ENCODE data around the gene NECAP2. TPM values are rescaled to one million over a fixed set of nuclear protein-coding genes. Genes with fewer than 3 reads are reported as not detected.
A peak's percentile ranks its signal among the peaks of the same experiment; 100 is the strongest.
"Not testable (repeated sequence)": the region's sequence is repeated elsewhere in the genome, so short reads cannot be mapped to it uniquely, and the experiment has no call there.

Gene NECAP2
- total RNA-seq, 1 experiment from 2014 or later, result 29.8 TPM

GRCh38 chr1:16454909-16455308 is 14.4 kb downstream of the NECAP2 start:
- H3K27me3 Mint-ChIP-seq (ENCODE audit: low read depth); H3K27ac Mint-ChIP-seq; ATAC-seq; POLR2A ChIA-PET; H3K9me3 Mint-ChIP-seq; H3K4me1 Mint-ChIP-seq; H3K4me3 Mint-ChIP-seq; DNase-seq (ENCODE audit: low spot score): not testable (repeated sequence)
- CTCF ChIA-PET, result interaction anchor here (1.0 kb wide), 1 partner anchor 14 kb away, joined by 3 read pairs; the partner anchor contains the start of gene NECAP2
- peaks cover 42% of the 10 kb centered on the region for H3K36me3 Mint-ChIP-seq

DNA sequence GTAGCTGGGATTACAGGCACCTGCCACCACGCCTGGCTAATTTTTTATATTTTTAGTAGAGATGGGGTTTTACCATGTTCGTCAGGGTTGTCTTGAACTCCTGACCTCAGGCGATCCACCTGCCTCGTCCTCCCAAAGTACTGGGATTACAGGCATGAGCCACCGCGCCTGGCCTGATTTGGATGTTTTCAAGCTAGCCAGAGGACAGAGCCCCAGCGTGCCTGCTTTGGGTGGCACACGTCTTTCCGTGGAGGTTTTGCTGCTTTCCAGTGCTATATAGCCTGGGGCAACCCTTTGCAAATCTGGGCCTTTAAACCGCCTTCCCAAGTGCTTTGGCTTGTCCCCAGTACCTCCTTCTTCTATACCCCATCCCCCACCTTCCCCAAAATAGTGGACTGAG is 15.6 kb downstream of the NECAP2 start:
- H3K36me3 Mint-ChIP-seq, result peaks cover 46% of the 10 kb centered on the region
- CTCF ChIA-PET, result interaction anchor here (0.7 kb wide), 1 partner anchor 215 kb away, joined by 3 read pairs; no protein-coding TSS in a partner anchor
- H3K4me1 Mint-ChIP-seq, result not testable (repeated sequence)

GRCh38 chr1:16458831-16459230 is 18.3 kb downstream of the NECAP2 start:
- Mint-ChIP-seq H3K27me3 (ENCODE audit: low read depth) (no peaks in the 10 kb centered on the region), H3K9me3 (no peaks in the 10 kb centered on the region), H3K27ac (0 out of 2 replicates have a peak overlapping the region, but pooled peaks have one; percentile 18), H3K4me1 (no peaks in the 10 kb centered on the region), H3K4me3 (no peak overlapping the region), H3K36me3 (peaks cover 37% of the 10 kb centered on the region)
- DNase-seq (ENCODE audit: low spot score) (no peak), ATAC-seq (no peak)
- CTCF ChIA-PET, result interaction anchor here (1.2 kb wide), 1 partner anchor 162 kb away, joined by 5 read pairs; no protein-coding TSS in a partner anchor
- TF ChIP-seq, protein P1, sequence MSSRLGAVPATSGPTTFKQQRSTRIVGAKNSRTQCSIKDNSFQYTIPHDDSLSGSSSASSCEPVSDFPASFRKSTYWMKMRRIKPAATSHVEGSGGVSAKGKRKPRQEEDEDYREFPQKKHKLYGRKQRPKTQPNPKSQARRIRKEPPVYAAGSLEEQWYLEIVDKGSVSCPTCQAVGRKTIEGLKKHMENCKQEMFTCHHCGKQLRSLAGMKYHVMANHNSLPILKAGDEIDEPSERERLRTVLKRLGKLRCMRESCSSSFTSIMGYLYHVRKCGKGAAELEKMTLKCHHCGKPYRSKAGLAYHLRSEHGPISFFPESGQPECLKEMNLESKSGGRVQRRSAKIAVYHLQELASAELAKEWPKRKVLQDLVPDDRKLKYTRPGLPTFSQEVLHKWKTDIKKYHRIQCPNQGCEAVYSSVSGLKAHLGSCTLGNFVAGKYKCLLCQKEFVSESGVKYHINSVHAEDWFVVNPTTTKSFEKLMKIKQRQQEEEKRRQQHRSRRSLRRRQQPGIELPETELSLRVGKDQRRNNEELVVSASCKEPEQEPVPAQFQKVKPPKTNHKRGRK (CRISPR knock-in tag; IDR thresholded peaks at IDR 0.05; ENCODE audit: borderline replicate concordance), result no peak
- no peak for TF ChIP-seq PRRX2 (CRISPR knock-in tag; IDR thresholded peaks at IDR 0.05)
- no peak for TF ChIP-seq CREB1 (CRISPR knock-in tag; IDR thresholded peaks at IDR 0.05)
- no peak for TF ChIP-seq FOXP1 (CRISPR knock-in tag; IDR thresholded peaks at IDR 0.05; ENCODE audit: borderline replicate concordance)
- TF ChIP-seq, protein P2, sequence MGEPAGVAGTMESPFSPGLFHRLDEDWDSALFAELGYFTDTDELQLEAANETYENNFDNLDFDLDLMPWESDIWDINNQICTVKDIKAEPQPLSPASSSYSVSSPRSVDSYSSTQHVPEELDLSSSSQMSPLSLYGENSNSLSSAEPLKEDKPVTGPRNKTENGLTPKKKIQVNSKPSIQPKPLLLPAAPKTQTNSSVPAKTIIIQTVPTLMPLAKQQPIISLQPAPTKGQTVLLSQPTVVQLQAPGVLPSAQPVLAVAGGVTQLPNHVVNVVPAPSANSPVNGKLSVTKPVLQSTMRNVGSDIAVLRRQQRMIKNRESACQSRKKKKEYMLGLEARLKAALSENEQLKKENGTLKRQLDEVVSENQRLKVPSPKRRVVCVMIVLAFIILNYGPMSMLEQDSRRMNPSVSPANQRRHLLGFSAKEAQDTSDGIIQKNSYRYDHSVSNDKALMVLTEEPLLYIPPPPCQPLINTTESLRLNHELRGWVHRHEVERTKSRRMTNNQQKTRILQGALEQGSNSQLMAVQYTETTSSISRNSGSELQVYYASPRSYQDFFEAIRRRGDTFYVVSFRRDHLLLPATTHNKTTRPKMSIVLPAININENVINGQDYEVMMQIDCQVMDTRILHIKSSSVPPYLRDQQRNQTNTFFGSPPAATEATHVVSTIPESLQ (CRISPR knock-in tag; IDR thresholded peaks at IDR 0.05), result no peak
- TF ChIP-seq MXD4 (CRISPR knock-in tag; IDR thresholded peaks at IDR 0.05; ENCODE audit: borderline replicate concordance), result no peak
- TF ChIP-seq CREM (CRISPR knock-in tag; IDR thresholded peaks at IDR 0.05), result no peak
- TF ChIP-seq, protein P3, sequence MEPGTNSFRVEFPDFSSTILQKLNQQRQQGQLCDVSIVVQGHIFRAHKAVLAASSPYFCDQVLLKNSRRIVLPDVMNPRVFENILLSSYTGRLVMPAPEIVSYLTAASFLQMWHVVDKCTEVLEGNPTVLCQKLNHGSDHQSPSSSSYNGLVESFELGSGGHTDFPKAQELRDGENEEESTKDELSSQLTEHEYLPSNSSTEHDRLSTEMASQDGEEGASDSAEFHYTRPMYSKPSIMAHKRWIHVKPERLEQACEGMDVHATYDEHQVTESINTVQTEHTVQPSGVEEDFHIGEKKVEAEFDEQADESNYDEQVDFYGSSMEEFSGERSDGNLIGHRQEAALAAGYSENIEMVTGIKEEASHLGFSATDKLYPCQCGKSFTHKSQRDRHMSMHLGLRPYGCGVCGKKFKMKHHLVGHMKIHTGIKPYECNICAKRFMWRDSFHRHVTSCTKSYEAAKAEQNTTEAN (CRISPR knock-in tag; IDR thresholded peaks at IDR 0.05), result no peak
- POLR2A ChIA-PET, result no interaction called here

More for the DNA sequence above, 15.6 kb downstream of the NECAP2 start:
- POLR2A ChIA-PET; H3K27me3 Mint-ChIP-seq (ENCODE audit: low read depth); ATAC-seq; H3K9me3 Mint-ChIP-seq; H3K4me3 Mint-ChIP-seq; H3K27ac Mint-ChIP-seq; DNase-seq (ENCODE audit: low spot score): not testable (repeated sequence)

DNA sequence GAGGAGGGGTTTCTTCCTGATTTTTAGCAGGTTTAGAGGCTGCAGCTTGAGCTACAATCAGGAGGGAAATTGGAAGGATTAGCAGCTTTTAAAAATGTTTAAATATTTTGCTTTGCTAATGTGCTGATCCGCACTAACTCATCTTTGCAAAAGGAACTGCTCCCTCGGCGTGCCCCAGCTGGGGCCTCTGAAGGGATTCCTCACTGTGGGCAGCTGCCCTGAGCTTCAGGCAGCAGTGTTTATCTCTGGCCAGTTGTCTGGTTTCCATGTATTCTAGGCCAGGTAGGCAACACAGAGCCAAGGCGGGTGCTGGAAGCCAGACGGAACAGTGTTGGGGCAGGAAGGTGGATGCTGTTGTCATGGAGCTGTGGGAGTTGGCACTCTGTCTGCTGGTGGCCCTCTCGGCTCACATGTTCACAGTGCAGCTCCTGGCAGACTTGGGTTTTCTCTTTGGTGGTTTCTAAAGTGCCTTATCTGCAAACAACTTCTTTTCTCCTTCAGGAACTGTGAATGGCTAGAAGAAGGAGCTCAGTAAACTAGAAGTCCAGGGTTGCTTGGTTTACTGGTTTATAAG is 18.9 kb downstream of the NECAP2 start:
- no peaks in the 10 kb centered on the region for H3K9me3 Mint-ChIP-seq
- TF ChIP-seq CREB1 (CRISPR knock-in tag; IDR thresholded peaks at IDR 0.05) (no peak), TEAD1 (CRISPR knock-in tag; IDR thresholded peaks at IDR 0.05) (no peak), ETV6 (CRISPR knock-in tag; IDR thresholded peaks at IDR 0.05) (no peak), MXD4 (CRISPR knock-in tag; IDR thresholded peaks at IDR 0.05; ENCODE audit: borderline replicate concordance) (no peak), E2F5 (CRISPR knock-in tag; IDR thresholded peaks at IDR 0.05) (no peak), STAT6 (CRISPR knock-in tag; conservative IDR thresholded peaks at IDR 0.05; ENCODE audit: low read depth) (no peak), ELF4 (CRISPR knock-in tag; IDR thresholded peaks at IDR 0.05; ENCODE audit: low read depth) (no peak), GRHL2 (CRISPR knock-in tag; IDR thresholded peaks at IDR 0.05; ENCODE audit: insufficient replicate concordance, severe bottlenecking) (no peak)
- TF ChIP-seq, protein P4, sequence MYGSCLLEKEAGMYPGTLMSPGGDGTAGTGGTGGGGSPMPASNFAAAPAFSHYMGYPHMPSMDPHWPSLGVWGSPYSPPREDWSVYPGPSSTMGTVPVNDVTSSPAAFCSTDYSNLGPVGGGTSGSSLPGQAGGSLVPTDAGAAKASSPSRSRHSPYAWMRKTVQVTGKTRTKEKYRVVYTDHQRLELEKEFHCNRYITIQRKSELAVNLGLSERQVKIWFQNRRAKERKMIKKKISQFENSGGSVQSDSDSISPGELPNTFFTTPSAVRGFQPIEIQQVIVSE (CRISPR knock-in tag; IDR thresholded peaks at IDR 0.05; ENCODE audit: borderline replicate concordance), result no peak
- no peaks in the 10 kb centered on the region for H3K27me3 Mint-ChIP-seq (ENCODE audit: low read depth)
- ChIA-PET POLR2A (no interaction called here), CTCF (interaction anchor here (1.2 kb wide), 1 partner anchor 162 kb away, joined by 5 read pairs; no protein-coding TSS in a partner anchor)
- ATAC-seq (no peak), DNase-seq (ENCODE audit: low spot score) (no peak)
- no peaks in the 10 kb centered on the region for H3K4me1 Mint-ChIP-seq
- no peak overlapping the region for H3K27ac Mint-ChIP-seq
- H3K4me3 Mint-ChIP-seq, result no peak overlapping the region
- H3K36me3 Mint-ChIP-seq, result peaks cover 40% of the 10 kb centered on the region

Measured in WTC11 (cell line).